ENCODE measurements around the gene KRT77. TPM values are rescaled to one million over a fixed set of nuclear protein-coding genes. Genes with fewer than 3 reads are reported as not detected.
"Not testable (repeated sequence)": the region's sequence is repeated elsewhere in the genome, so short reads cannot be mapped to it uniquely, and the experiment has no call there.

The KRT77 gene
- total RNA-seq = not detected

GRCh38 chr12:52703424-52703823 is at the start of gene KRT77:
Gene KRT77, minus strand, starts transcription at chr12:52703524. Its CDS starts 90 bp downstream, at chr12:52703434.
- no peaks in the 10 kb centered on the region for H3K27me3 ChIP-seq
- 69 to 80% methylated on average over 2 of the region's 2 CpGs for WGBS, 2 donors
- no peaks in the 10 kb centered on the region for H3K36me3 ChIP-seq
- H3K4me3 ChIP-seq = no peak within 1 kb of the TSS
- no peak for TF ChIP-seq CTCF (IDR thresholded peaks at IDR 0.05)
- TF ChIP-seq POLR2A (IDR thresholded peaks at IDR 0.05) = no peak
- no peak for TF ChIP-seq POLR2AphosphoS5 (IDR thresholded peaks at IDR 0.05)
- TF ChIP-seq EP300 (IDR thresholded peaks at IDR 0.05) = no peak
- ATAC-seq (ENCODE audit: low FRiP score in 2 of 2) (no peak), DNase-seq (no peak)
- H3K4me1 ChIP-seq = no peaks in the 10 kb centered on the region
- H3K9me3 ChIP-seq = no peaks in the 10 kb centered on the region
- H3K27ac ChIP-seq = no peak within 1 kb of the TSS

GRCh38 chr12:52752516-52752915 is 49.2 kb upstream of the KRT77 start:
- no peak overlapping the region for H3K4me3 ChIP-seq
- H3K27ac ChIP-seq = no peak overlapping the region
- H3K4me1 ChIP-seq = no peaks in the 10 kb centered on the region
- no peaks in the 10 kb centered on the region for H3K36me3 ChIP-seq
- WGBS, 2 donors = 75 to 83% methylated on average over 2 of the region's 2 CpGs
- no peaks in the 10 kb centered on the region for H3K27me3 ChIP-seq
- no peaks in the 10 kb centered on the region for H3K9me3 ChIP-seq
- no peak for DNase-seq
- ATAC-seq (ENCODE audit: low FRiP score in 2 of 2) = no peak
- TF ChIP-seq POLR2A (IDR thresholded peaks at IDR 0.05) (no peak), CTCF (IDR thresholded peaks at IDR 0.05) (no peak), EP300 (IDR thresholded peaks at IDR 0.05) (no peak), POLR2AphosphoS5 (IDR thresholded peaks at IDR 0.05) (no peak)

- ATAC-seq (ENCODE audit: low FRiP score in 2 of 2) (no peak), DNase-seq (no peak)
- Histone ChIP-seq H3K27ac (no peak overlapping the region), H3K4me1 (no peaks in the 10 kb centered on the region), H3K27me3 (no peaks in the 10 kb centered on the region), H3K9me3 (no peaks in the 10 kb centered on the region), H3K4me3 (no peak overlapping the region), H3K36me3 (no peaks in the 10 kb centered on the region)
- no peak for TF ChIP-seq POLR2AphosphoS5 (IDR thresholded peaks at IDR 0.05)
- no peak for TF ChIP-seq POLR2A (IDR thresholded peaks at IDR 0.05)
- no peak for TF ChIP-seq CTCF (IDR thresholded peaks at IDR 0.05)
- TF ChIP-seq EP300 (IDR thresholded peaks at IDR 0.05) = no peak
These were observed 48.5 kb upstream of the KRT77 start for GRCh38 chr12:52751795-52752194.

GRCh38 chr12:52750532-52750931 is 47.2 kb upstream of the KRT77 start:
- H3K27me3 ChIP-seq = not testable (repeated sequence)

GRCh38 chr12:52749827-52750226 is 46.5 kb upstream of the KRT77 start:
- no peaks in the 10 kb centered on the region for H3K9me3 ChIP-seq
- no peak for ATAC-seq (ENCODE audit: low FRiP score in 2 of 2)
- no peak overlapping the region for H3K4me3 ChIP-seq
- 75 to 91% methylated on average over 3 of the region's 3 CpGs for whole genome bisulfite sequencing, 2 donors
- no peak overlapping the region for H3K27ac ChIP-seq
- H3K36me3 ChIP-seq = no peaks in the 10 kb centered on the region
- no peak for TF ChIP-seq CTCF (IDR thresholded peaks at IDR 0.05)
- TF ChIP-seq EP300 (IDR thresholded peaks at IDR 0.05) = no peak
- TF ChIP-seq POLR2A (IDR thresholded peaks at IDR 0.05) = no peak
- H3K27me3 ChIP-seq = no peaks in the 10 kb centered on the region
- DNase-seq = no peak
- H3K4me1 ChIP-seq = no peaks in the 10 kb centered on the region

More at GRCh38 chr12:52750532-52750931, 47.2 kb upstream of the KRT77 start:
- H3K4me3 ChIP-seq; H3K4me1 ChIP-seq; H3K27ac ChIP-seq; H3K36me3 ChIP-seq; ATAC-seq (ENCODE audit: low FRiP score in 2 of 2); DNase-seq; H3K9me3 ChIP-seq: not testable (repeated sequence)
- WGBS, 2 donors = 46 to 57% methylated on average over 3 of the region's 3 CpGs
